ENCODE measurements around the gene JPH3. TPM values are rescaled to one million over a fixed set of nuclear protein-coding genes. Genes with fewer than 3 reads are reported as not detected.

Gene JPH3
- total RNA-seq, 2 experiments from 2014 or later: not detected

DNA sequence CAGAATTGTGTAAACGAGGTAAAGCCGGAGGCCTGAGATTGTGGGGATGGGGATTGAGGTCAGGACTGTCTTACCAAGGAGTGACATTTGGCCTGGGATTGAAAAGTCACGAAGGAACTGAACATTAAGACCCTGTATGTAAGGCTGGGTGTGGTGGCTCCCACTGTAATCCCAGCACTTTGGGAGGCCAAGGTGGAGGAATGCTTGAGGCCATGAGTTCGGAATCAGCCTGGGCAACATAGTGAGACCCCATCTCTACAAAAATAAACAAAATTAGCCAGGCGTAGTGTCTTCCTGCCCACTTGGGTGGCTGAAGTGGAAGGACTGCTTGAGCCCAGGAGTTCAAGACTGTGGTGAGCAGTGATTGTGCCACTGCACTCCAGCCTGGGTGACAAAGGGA, 75.5 kb downstream of the JPH3 start:
- intact Hi-C loops (cut with DNase I, micrococcal nuclease): no loop called here
- H3K9me3 Mint-ChIP-seq: no peaks in the 10 kb centered on the region
- H3K27ac Mint-ChIP-seq: no peak overlapping the region
- H3K9me3 ChIP-seq (ENCODE audit: control insufficient read depth in 1 of 2, insufficient read depth in 1 of 2, low read length in 2 of 2): no peaks in the 10 kb centered on the region
- DNase-seq (no peak), ATAC-seq (ENCODE audit: poor library complexity) (no peak)
- no peaks in the 10 kb centered on the region for H3K27me3 Mint-ChIP-seq
- POLR2A ChIA-PET: no interaction called here
- no peak overlapping the region for H3K4me3 ChIP-seq (ENCODE audit: low read length)
- CTCF ChIA-PET: no interaction called here
- H3K36me3 Mint-ChIP-seq (ENCODE audit: low read depth): no peaks in the 10 kb centered on the region
- H3K4me1 Mint-ChIP-seq (ENCODE audit: low read depth): no peaks in the 10 kb centered on the region
- no peak overlapping the region for H3K4me3 Mint-ChIP-seq
- no peaks in the 10 kb centered on the region for H3K36me3 ChIP-seq (ENCODE audit: insufficient read depth, low read length)
- no peak overlapping the region for H3K27ac ChIP-seq (ENCODE audit: low read depth in 1 of 2, low read length in 2 of 2)
- H3K4me1 ChIP-seq (ENCODE audit: insufficient read depth, low read length): peaks cover 7% of the 10 kb centered on the region
- no peaks in the 10 kb centered on the region for H3K27me3 ChIP-seq (ENCODE audit: control insufficient read depth in 1 of 2, insufficient read depth in 2 of 2, low read length in 2 of 2)
- no peak for TF ChIP-seq CTCF (IDR thresholded peaks at IDR 0.05)

GRCh38 chr16:87678618-87679017, 76.3 kb downstream of the JPH3 start:
- Mint-ChIP-seq H3K9me3 (no peaks in the 10 kb centered on the region), H3K27ac (no peak overlapping the region), H3K27me3 (no peaks in the 10 kb centered on the region), H3K4me3 (no peak overlapping the region), H3K4me1 (ENCODE audit: low read depth) (no peaks in the 10 kb centered on the region), H3K36me3 (ENCODE audit: low read depth) (no peaks in the 10 kb centered on the region)
- peaks cover 7% of the 10 kb centered on the region for H3K4me1 ChIP-seq (ENCODE audit: insufficient read depth, low read length)
- H3K9me3 ChIP-seq (ENCODE audit: control insufficient read depth in 1 of 2, insufficient read depth in 1 of 2, low read length in 2 of 2): no peaks in the 10 kb centered on the region
- ChIA-PET POLR2A (no interaction called here), CTCF (no interaction called here)
- no peak overlapping the region for H3K27ac ChIP-seq (ENCODE audit: low read depth in 1 of 2, low read length in 2 of 2)
- no peak for DNase-seq
- no peak for TF ChIP-seq CTCF (IDR thresholded peaks at IDR 0.05)
- H3K36me3 ChIP-seq (ENCODE audit: insufficient read depth, low read length): no peaks in the 10 kb centered on the region
- no peak for ATAC-seq (ENCODE audit: poor library complexity)
- no peaks in the 10 kb centered on the region for H3K27me3 ChIP-seq (ENCODE audit: control insufficient read depth in 1 of 2, insufficient read depth in 2 of 2, low read length in 2 of 2)
- no peak overlapping the region for H3K4me3 ChIP-seq (ENCODE audit: low read length)
- intact Hi-C loops (cut with DNase I, micrococcal nuclease): no loop called here

DNA sequence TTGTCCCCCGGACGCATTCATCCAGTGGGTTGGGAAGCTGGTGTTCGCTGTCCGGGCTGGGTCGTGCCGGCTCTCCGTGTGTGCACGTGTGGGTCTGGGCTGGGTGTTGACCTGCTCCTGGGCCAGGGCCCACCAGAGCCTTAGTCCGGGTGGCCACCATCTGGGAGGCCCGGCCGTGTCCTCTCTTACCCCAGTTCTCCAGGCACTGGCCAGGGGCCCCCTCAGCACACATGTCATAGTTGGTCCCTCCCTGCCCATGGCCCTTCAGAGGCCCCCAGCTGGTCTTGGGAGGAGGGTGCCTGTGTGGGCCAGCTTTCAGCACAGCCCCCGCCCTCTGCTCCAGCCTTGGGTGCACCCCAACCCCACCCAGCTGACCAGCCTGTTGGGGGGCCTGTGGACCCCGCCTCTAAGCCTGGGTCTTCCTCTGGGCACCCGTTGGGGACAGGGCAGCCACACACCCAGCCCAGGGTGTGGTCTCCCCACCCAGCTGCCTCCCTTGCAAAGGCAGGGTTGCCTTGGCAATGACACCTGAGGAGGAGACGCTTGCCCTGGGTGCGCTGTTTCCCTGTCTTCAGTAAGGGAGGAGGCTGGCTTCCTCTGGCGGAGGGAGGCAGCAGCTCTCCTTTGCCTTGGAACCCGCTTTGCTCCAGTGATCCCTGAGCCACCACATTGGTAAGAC, 77.4 kb downstream of the JPH3 start:
- POLR2A ChIA-PET: no interaction called here
- H3K9me3 ChIP-seq (ENCODE audit: control insufficient read depth in 1 of 2, insufficient read depth in 1 of 2, low read length in 2 of 2): no peaks in the 10 kb centered on the region
- H3K27ac Mint-ChIP-seq: no peak overlapping the region
- H3K4me1 ChIP-seq (ENCODE audit: insufficient read depth, low read length): peaks cover 7% of the 10 kb centered on the region
- no peaks in the 10 kb centered on the region for H3K36me3 ChIP-seq (ENCODE audit: insufficient read depth, low read length)
- H3K4me3 ChIP-seq (ENCODE audit: low read length): no peak overlapping the region
- TF ChIP-seq CTCF (IDR thresholded peaks at IDR 0.05): no peak
- H3K36me3 Mint-ChIP-seq (ENCODE audit: low read depth): no peaks in the 10 kb centered on the region
- intact Hi-C loops (cut with DNase I, micrococcal nuclease): no loop called here
- no peak overlapping the region for H3K27ac ChIP-seq (ENCODE audit: low read depth in 1 of 2, low read length in 2 of 2)
- CTCF ChIA-PET: no interaction called here
- H3K27me3 ChIP-seq (ENCODE audit: control insufficient read depth in 1 of 2, insufficient read depth in 2 of 2, low read length in 2 of 2): no peaks in the 10 kb centered on the region
- H3K9me3 Mint-ChIP-seq: no peaks in the 10 kb centered on the region
- no peaks in the 10 kb centered on the region for H3K4me1 Mint-ChIP-seq (ENCODE audit: low read depth)
- no peaks in the 10 kb centered on the region for H3K27me3 Mint-ChIP-seq
- ATAC-seq (ENCODE audit: poor library complexity) (no peak), DNase-seq (no peak)
- no peak overlapping the region for H3K4me3 Mint-ChIP-seq

Data from CD4-positive, alpha-beta T cell (primary cell).